CD8-positive, alpha-beta memory T cell (primary cell): Measurements from ENCODE around the gene SMYD3. TPM values are rescaled to one million over a fixed set of nuclear protein-coding genes. Genes with fewer than 3 reads are reported as not detected.

Experiments used
- CTCF ChIA-PET: fragments of 350-600 bp; sonication (Branson Sonifier 250); formaldehyde crosslinking; loops from one replicate; lab custom pipeline; 2021; ENCODE audit warnings: antibody characterized with exemption; lab: Charles Lee
- POLR2A ChIA-PET: fragments of 350-600 bp; sonication (Branson Sonifier 250); formaldehyde crosslinking; loops from one replicate; lab custom pipeline; 2021; ENCODE audit warnings: antibody characterized with exemption; lab: Charles Lee
- DNase-seq, 5 donors: peaks; one replicate each; pipeline versions ENCODE4 v3.0.0 to v3.0.0-alpha.2; 2020 to 2022; ENCODE audit warnings: mixed read lengths in 1 of 5
- H3K27ac ChIP-seq: one replicate; pipeline ENCODE4 v1.7.0; 2013; ENCODE audit warnings: low read depth, mild to moderate bottlenecking, low read length, moderate library complexity
- H3K27me3 ChIP-seq: 2 replicates; pipeline ENCODE4 v1.7.0; 2013; ENCODE audit warnings: low read length, mild to moderate bottlenecking; ENCODE audit not compliant: insufficient read depth, poor library complexity, severe bottlenecking
- H3K36me3 ChIP-seq: 2 replicates; pipeline ENCODE4 v1.7.0; 2013; ENCODE audit warnings: mild to moderate bottlenecking, low read length, moderate library complexity; ENCODE audit not compliant: insufficient read depth
- H3K4me1 ChIP-seq: 2 replicates; pipeline ENCODE4 v1.7.0; 2013; ENCODE audit warnings: mild to moderate bottlenecking, low read length, moderate library complexity; ENCODE audit not compliant: insufficient read depth
- H3K4me3 ChIP-seq: 2 replicates; pipeline ENCODE4 v1.7.0; 2013; ENCODE audit warnings: mild to moderate bottlenecking, low read length
- H3K9me3 ChIP-seq: 2 replicates; pipeline ENCODE4 v1.7.0; 2013; ENCODE audit warnings: mild to moderate bottlenecking, low read length
- H3K27ac Mint-ChIP-seq, 8 donors: one replicate each; pipeline ENCODE4 v1.8.0; 2020 to 2021; ENCODE audit warnings: mixed read lengths in 8 of 8, mild to moderate bottlenecking in 6 of 8, inconsistent platforms in 3 of 8, moderate library complexity in 3 of 8
- H3K27me3 Mint-ChIP-seq, 2 donors: one replicate each; pipeline ENCODE4 v1.8.0; 2020 to 2021; ENCODE audit warnings: mixed read lengths in 2 of 2, mild to moderate bottlenecking in 1 of 2, moderate library complexity in 1 of 2
- H3K36me3 Mint-ChIP-seq, 3 donors: one replicate each; pipeline ENCODE4 v1.8.0; 2020 to 2021; ENCODE audit warnings: mixed read lengths in 3 of 3, inconsistent platforms in 1 of 3, mild to moderate bottlenecking in 1 of 3
- H3K4me1 Mint-ChIP-seq, 3 donors: one replicate each; pipeline ENCODE4 v1.8.0; 2020 to 2021; ENCODE audit warnings: mixed read lengths in 3 of 3, inconsistent platforms in 1 of 3, mild to moderate bottlenecking in 1 of 3
- H3K4me3 Mint-ChIP-seq, 7 donors: one replicate each; pipeline ENCODE4 v1.8.0; 2020 to 2021; ENCODE audit warnings: mixed read lengths in 7 of 7, mild to moderate bottlenecking in 6 of 7, moderate library complexity in 4 of 7, inconsistent platforms in 2 of 7
- H3K9me3 Mint-ChIP-seq, 5 donors: one replicate each; pipeline ENCODE4 v1.8.0; 2020 to 2022; ENCODE audit warnings: mixed read lengths in 5 of 5, mild to moderate bottlenecking in 3 of 5, moderate library complexity in 2 of 5, inconsistent platforms in 1 of 5
- polyA plus RNA-seq: library from polyadenylated mRNA; unstranded; fragments of 300-500 nt; fragmentation: Illumina TruSeq; gene quantifications from one replicate; pipeline ENCODE4 v1.2.3, GENCODE V29; 2021
- total RNA-seq, 2 experiments: library from RNA; stranded (reverse); gene quantifications; one replicate each; pipeline ENCODE4 v1.2.3, GENCODE V29; 2021

The SMYD3 gene
- total and polyA plus RNA-seq, 3 experiments from 2014 or later: 12.4 to 31.7 (median 14.5) TPM

GRCh38 chr1:246010386-246010785, 496.7 kb downstream of the SMYD3 start:
- Mint-ChIP-seq H3K4me1 (no peaks in the 10 kb centered on the region), H3K27me3 (no peaks in the 10 kb centered on the region), H3K36me3 (peaks cover 0 to 4% (median 1%) of the 10 kb centered on the region in 3 donors), H3K4me3 (no peak overlapping the region), H3K27ac (no peak overlapping the region), H3K9me3 (no peaks in the 10 kb centered on the region)
- H3K4me1 ChIP-seq: no peaks in the 10 kb centered on the region
- no peak overlapping the region for H3K4me3 ChIP-seq
- POLR2A ChIA-PET: no interaction called here
- no peaks in the 10 kb centered on the region for H3K9me3 ChIP-seq
- no peaks in the 10 kb centered on the region for H3K36me3 ChIP-seq
- no peak for DNase-seq
- CTCF ChIA-PET: no interaction called here
- H3K27me3 ChIP-seq: no peaks in the 10 kb centered on the region
- H3K27ac ChIP-seq: no peak overlapping the region

DNA sequence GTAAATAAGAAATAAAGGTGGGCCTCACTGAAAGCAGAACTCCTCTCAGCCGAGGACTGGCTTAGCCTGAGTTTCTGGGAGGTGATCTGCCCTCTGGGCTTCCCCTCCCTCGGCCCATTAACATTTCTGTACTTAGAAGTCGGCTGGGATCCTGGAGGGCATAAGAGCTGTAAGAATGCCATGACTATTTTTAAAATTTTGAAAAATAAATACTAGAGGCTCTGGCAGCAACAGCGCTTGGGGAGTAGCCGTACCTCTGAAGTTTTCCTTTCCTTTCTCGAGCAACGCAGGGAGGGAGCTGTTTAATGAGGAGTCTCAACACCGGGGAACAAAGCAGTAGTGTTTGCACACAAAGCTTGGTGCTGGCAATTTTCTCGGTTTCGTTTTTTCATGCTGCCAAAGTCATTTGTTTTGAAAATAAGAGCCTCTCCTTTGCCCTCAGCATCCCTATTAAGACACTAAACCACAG, 498.7 kb downstream of the SMYD3 start:
- Histone ChIP-seq H3K36me3 (no peaks in the 10 kb centered on the region), H3K9me3 (no peaks in the 10 kb centered on the region), H3K4me1 (no peaks in the 10 kb centered on the region), H3K4me3 (no peak overlapping the region), H3K27ac (no peak overlapping the region), H3K27me3 (no peaks in the 10 kb centered on the region)
- H3K36me3 Mint-ChIP-seq: peaks cover 0 to 2% (median 0%) of the 10 kb centered on the region in 3 donors
- CTCF ChIA-PET: interaction anchor here (1.6 kb wide), 1 partner anchor 9 kb away, joined by 3 read pairs; no protein-coding TSS in a partner anchor
- H3K4me3 Mint-ChIP-seq: no peak overlapping the region
- no peaks in the 10 kb centered on the region for H3K9me3 Mint-ChIP-seq
- no peaks in the 10 kb centered on the region for H3K4me1 Mint-ChIP-seq
- POLR2A ChIA-PET: no interaction called here
- no peaks in the 10 kb centered on the region for H3K27me3 Mint-ChIP-seq
- no peak overlapping the region for H3K27ac Mint-ChIP-seq
- DNase-seq: no peak

DNA sequence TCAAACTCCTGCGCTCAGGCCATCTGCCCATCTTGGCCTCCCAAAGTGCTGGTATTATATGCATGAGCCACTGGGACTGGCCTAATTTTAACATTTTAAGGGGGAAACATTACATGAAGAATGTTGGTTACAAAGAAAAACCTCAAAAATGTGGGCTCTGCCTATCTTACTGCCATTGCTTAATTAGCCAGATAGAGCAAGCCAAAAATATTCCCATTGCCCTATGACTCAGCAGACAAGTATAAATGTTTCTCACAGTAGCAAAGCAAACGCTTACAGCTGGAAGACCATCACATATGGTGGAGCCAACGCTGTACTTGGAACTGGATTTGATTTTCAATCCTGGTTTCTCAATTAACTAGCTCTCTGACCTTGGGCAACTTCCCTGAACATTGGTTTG, 502.0 kb downstream of the SMYD3 start:
- H3K4me1 Mint-ChIP-seq: no peaks in the 10 kb centered on the region
- H3K27ac ChIP-seq: no peak overlapping the region
- no peaks in the 10 kb centered on the region for H3K4me1 ChIP-seq
- DNase-seq: no peak
- ChIA-PET CTCF (interaction anchor here (2.9 kb wide), 1 partner anchor 116 kb away, joined by 17 read pairs; no protein-coding TSS in a partner anchor), POLR2A (no interaction called here)
- no peaks in the 10 kb centered on the region for H3K27me3 ChIP-seq
- H3K36me3 Mint-ChIP-seq: peaks cover 0 to 2% (median 0%) of the 10 kb centered on the region in 3 donors
- H3K9me3 ChIP-seq: no peaks in the 10 kb centered on the region
- H3K36me3 ChIP-seq: no peaks in the 10 kb centered on the region
- peaks cover 0 to 1% of the 10 kb centered on the region in 2 donors for H3K27me3 Mint-ChIP-seq
- H3K27ac Mint-ChIP-seq: no peak overlapping the region
- H3K9me3 Mint-ChIP-seq: no peaks in the 10 kb centered on the region
- no peak overlapping the region for H3K4me3 ChIP-seq
- H3K4me3 Mint-ChIP-seq: no peak overlapping the region

DNA sequence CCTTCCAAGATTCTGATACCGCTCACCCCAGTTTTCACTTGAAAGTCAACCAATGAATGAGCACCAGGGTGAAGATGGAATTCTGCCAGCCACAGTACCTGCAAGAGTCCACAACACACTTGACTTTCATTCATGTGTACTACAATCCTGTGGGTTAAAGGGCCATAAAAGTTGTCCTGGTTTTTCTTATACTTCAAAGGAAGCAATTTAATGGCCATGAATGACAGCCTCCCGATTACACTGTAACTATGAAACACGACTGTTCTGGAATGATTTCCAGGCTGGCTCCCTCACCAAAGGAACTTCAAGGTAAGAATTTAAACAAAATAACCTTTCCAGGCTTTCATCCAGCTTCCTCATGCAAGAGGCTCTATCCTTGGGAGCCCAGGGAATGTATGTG, 502.8 kb downstream of the SMYD3 start:
- no peak for DNase-seq
- POLR2A ChIA-PET: no interaction called here
- peaks cover 0 to 2% (median 0%) of the 10 kb centered on the region in 3 donors for H3K36me3 Mint-ChIP-seq

GRCh38 chr1:246003442-246003730, 503.7 kb downstream of the SMYD3 start:
- H3K27ac Mint-ChIP-seq: no peak overlapping the region
- H3K4me1 Mint-ChIP-seq: no peaks in the 10 kb centered on the region
- H3K4me3 ChIP-seq: no peak overlapping the region
- no peaks in the 10 kb centered on the region for H3K9me3 ChIP-seq
- CTCF ChIA-PET: interaction anchor here (0.9 to 2.9 kb wide), 5 partner anchors 8 to 850 kb away, joined by 3 to 17 read pairs (median 6); no protein-coding TSS in a partner anchor
- no peak overlapping the region for H3K27ac ChIP-seq
- H3K9me3 Mint-ChIP-seq: no peaks in the 10 kb centered on the region
- H3K27me3 ChIP-seq: no peaks in the 10 kb centered on the region
- no peak for DNase-seq
- H3K36me3 Mint-ChIP-seq: peaks cover 0 to 4% (median 2%) of the 10 kb centered on the region in 3 donors
- H3K4me3 Mint-ChIP-seq: no peak overlapping the region
- no peaks in the 10 kb centered on the region for H3K36me3 ChIP-seq
- H3K27me3 Mint-ChIP-seq: peaks cover 0 to 1% of the 10 kb centered on the region in 2 donors
- no peaks in the 10 kb centered on the region for H3K4me1 ChIP-seq
- POLR2A ChIA-PET: no interaction called here

More for the DNA sequence above, 502.8 kb downstream of the SMYD3 start:
- Histone ChIP-seq H3K4me3 (no peak overlapping the region), H3K27me3 (no peaks in the 10 kb centered on the region), H3K36me3 (no peaks in the 10 kb centered on the region), H3K27ac (no peak overlapping the region), H3K9me3 (no peaks in the 10 kb centered on the region), H3K4me1 (no peaks in the 10 kb centered on the region)
- H3K9me3 Mint-ChIP-seq: no peaks in the 10 kb centered on the region
- CTCF ChIA-PET: interaction anchor here (1.6 to 2.9 kb wide), 2 partner anchors 116 to 851 kb away, joined by 12 to 17 read pairs; no protein-coding TSS in a partner anchor
- peaks cover 0 to 1% of the 10 kb centered on the region in 2 donors for H3K27me3 Mint-ChIP-seq
- H3K27ac Mint-ChIP-seq: no peak overlapping the region
- H3K4me3 Mint-ChIP-seq: no peak overlapping the region
- no peaks in the 10 kb centered on the region for H3K4me1 Mint-ChIP-seq

- Mint-ChIP-seq H3K36me3 (peaks cover 0 to 4% (median 2%) of the 10 kb centered on the region in 3 donors), H3K4me1 (no peaks in the 10 kb centered on the region), H3K9me3 (no peaks in the 10 kb centered on the region), H3K27me3 (peaks cover 0 to 1% of the 10 kb centered on the region in 2 donors), H3K27ac (peak overlapping the region in 1 of 8 donors; percentile 57), H3K4me3 (no peak overlapping the region)
- DNase-seq: peak; percentile 62 to 87 (median 67)
- H3K36me3 ChIP-seq: no peaks in the 10 kb centered on the region
- ChIA-PET CTCF (interaction anchor here (0.9 to 2.9 kb wide), 5 partner anchors 9 to 850 kb away, joined by 3 to 17 read pairs (median 6); no protein-coding TSS in a partner anchor), POLR2A (no interaction called here)
- no peaks in the 10 kb centered on the region for H3K27me3 ChIP-seq
- H3K27ac ChIP-seq: no peak overlapping the region
- H3K4me1 ChIP-seq: no peaks in the 10 kb centered on the region
- no peaks in the 10 kb centered on the region for H3K9me3 ChIP-seq
- no peak overlapping the region for H3K4me3 ChIP-seq
These were observed 504.2 kb downstream of the SMYD3 start for GRCh38 chr1:246002725-246003441.

- Mint-ChIP-seq H3K27me3 (peaks cover 0 to 1% of the 10 kb centered on the region in 2 donors), H3K9me3 (no peaks in the 10 kb centered on the region), H3K27ac (peak overlapping the region in 1 of 8 donors; percentile 34), H3K4me1 (no peaks in the 10 kb centered on the region), H3K36me3 (peaks cover 0 to 7% (median 0%) of the 10 kb centered on the region in 3 donors), H3K4me3 (no peak overlapping the region)
- H3K27ac ChIP-seq: no peak overlapping the region
- no peak for DNase-seq
- no peak overlapping the region for H3K4me3 ChIP-seq
- no peaks in the 10 kb centered on the region for H3K27me3 ChIP-seq
- no peaks in the 10 kb centered on the region for H3K4me1 ChIP-seq
- H3K36me3 ChIP-seq: no peaks in the 10 kb centered on the region
- no peaks in the 10 kb centered on the region for H3K9me3 ChIP-seq
- POLR2A ChIA-PET: no interaction called here
- CTCF ChIA-PET: interaction anchor here (1.8 kb wide), 1 partner anchor 113 kb away, joined by 7 read pairs; no protein-coding TSS in a partner anchor
These were observed 505.2 kb downstream of the SMYD3 start for GRCh38 chr1:246001837-246002230.

DNA sequence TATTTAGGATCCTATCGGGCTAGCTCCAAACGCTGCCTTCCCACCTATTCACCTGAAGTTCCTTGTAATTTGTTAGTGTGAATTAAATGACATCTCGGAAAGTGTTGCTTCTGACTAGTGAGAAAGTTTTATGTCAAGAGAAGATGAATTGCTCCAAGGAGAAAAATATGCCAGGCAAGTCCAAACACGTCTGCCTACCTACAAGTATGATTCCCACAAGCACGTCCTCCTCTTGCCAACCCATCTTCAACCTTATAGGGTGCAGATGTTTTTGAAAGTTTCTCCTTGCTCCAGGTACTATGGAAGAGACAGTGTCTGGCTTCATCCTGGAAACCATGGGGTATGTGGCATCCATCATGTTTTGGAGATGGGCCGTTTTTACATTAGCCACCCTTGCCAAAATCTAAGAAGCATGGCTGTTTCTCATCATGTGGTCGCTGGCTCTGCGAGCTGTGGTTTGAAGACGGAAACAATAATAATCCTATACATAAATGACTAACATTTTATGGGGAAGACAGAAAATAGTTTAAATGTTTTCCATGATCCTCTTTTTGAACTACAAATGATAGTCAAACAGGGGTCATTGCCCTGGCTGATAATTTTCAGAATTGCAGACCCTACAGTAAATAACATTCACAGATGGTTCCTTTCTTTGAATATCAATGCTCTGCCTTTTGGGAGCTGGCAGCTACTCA, 505.8 kb downstream of the SMYD3 start:
- Mint-ChIP-seq H3K27me3 (peaks cover 0 to 1% of the 10 kb centered on the region in 2 donors), H3K4me1 (no peaks in the 10 kb centered on the region), H3K9me3 (no peaks in the 10 kb centered on the region), H3K27ac (peak overlapping the region in 1 of 8 donors; percentile 34), H3K4me3 (no peak overlapping the region), H3K36me3 (peaks cover 0 to 7% (median 0%) of the 10 kb centered on the region in 3 donors)
- H3K36me3 ChIP-seq: no peaks in the 10 kb centered on the region
- H3K4me3 ChIP-seq: no peak overlapping the region
- no peak overlapping the region for H3K27ac ChIP-seq
- H3K9me3 ChIP-seq: no peaks in the 10 kb centered on the region
- ChIA-PET POLR2A (no interaction called here), CTCF (interaction anchor here (1.6 to 1.8 kb wide), 2 partner anchors 11 to 112 kb away, joined by 4 to 7 read pairs; no protein-coding TSS in a partner anchor)
- no peaks in the 10 kb centered on the region for H3K4me1 ChIP-seq
- DNase-seq: no peak
- no peaks in the 10 kb centered on the region for H3K27me3 ChIP-seq
